Ishikawa (cell line): ENCODE data around the gene RFX4.

Experiments
- CEBPB ChIP-seq: IDR thresholded peaks from 2 replicates; pipeline ENCODE4 v1.6.1; 2012
- CREB1 ChIP-seq: IDR thresholded peaks from 2 replicates; pipeline ENCODE4 v1.6.1; 2012; ENCODE audit warnings: low read depth
- EGR1 ChIP-seq: IDR thresholded peaks from 2 replicates; pipeline ENCODE4 v1.6.1; 2012
- EP300 ChIP-seq: IDR thresholded peaks from 2 replicates; pipeline ENCODE4 v1.6.1; 2012; ENCODE audit warnings: borderline replicate concordance
- FOXM1 ChIP-seq: IDR thresholded peaks from 2 replicates; pipeline ENCODE4 v1.6.1; 2012; ENCODE audit warnings: low read depth, borderline replicate concordance
- MAX ChIP-seq: IDR thresholded peaks from 2 replicates; pipeline ENCODE4 v1.6.1; 2012
- NFIC ChIP-seq: IDR thresholded peaks from 2 replicates; pipeline ENCODE4 v1.6.1; 2012
- RAD21 ChIP-seq: IDR thresholded peaks from 2 replicates; pipeline ENCODE4 v1.6.1; 2012; ENCODE audit warnings: low read depth
- REST ChIP-seq: IDR thresholded peaks from 2 replicates; pipeline ENCODE4 v1.6.1; 2012; ENCODE audit warnings: low read depth, mild to moderate bottlenecking
- TAF1 ChIP-seq: IDR thresholded peaks from 2 replicates; pipeline ENCODE4 v1.6.1; 2012; ENCODE audit warnings: low read depth, mild to moderate bottlenecking
- TCF12 ChIP-seq: IDR thresholded peaks from 2 replicates; pipeline ENCODE4 v1.6.1; 2012; ENCODE audit warnings: low read depth
- TEAD4 ChIP-seq: IDR thresholded peaks from 2 replicates; pipeline ENCODE4 v1.6.1; 2012
- USF1 ChIP-seq: IDR thresholded peaks from 2 replicates; pipeline ENCODE4 v1.6.1; 2012
- YY1 ChIP-seq: IDR thresholded peaks from 2 replicates; pipeline ENCODE4 v1.6.1; 2012; ENCODE audit warnings: low read depth
- ZBTB7A ChIP-seq: IDR thresholded peaks from 2 replicates; pipeline ENCODE4 v1.6.1; 2012; ENCODE audit warnings: low read depth

Gene RFX4

GRCh38 chr12:106585521-106586277, 2.9 kb downstream of the RFX4 start:
- TF ChIP-seq CREB1 (no peak), EP300 (no peak), EGR1 (no peak), YY1 (no peak), TAF1 (no peak), TCF12 (no peak), ZBTB7A (no peak)

- TF ChIP-seq EGR1 (no peak), RAD21 (no peak), NFIC (no peak), ZBTB7A (no peak), USF1 (no peak), TCF12 (no peak), TEAD4 (no peak), CEBPB (no peak), CREB1 (no peak)
Observed at GRCh38 chr12:106586278-106586802, 3.5 kb downstream of the RFX4 start.

- TF ChIP-seq YY1 = no peak
- TF ChIP-seq TEAD4 = no peak
- no peak for TF ChIP-seq EGR1
- TF ChIP-seq ZBTB7A = no peak
- TF ChIP-seq MAX = no peak
- TF ChIP-seq TCF12 = no peak
- TF ChIP-seq TAF1 = no peak
- no peak for TF ChIP-seq EP300
- no peak for TF ChIP-seq REST
- TF ChIP-seq USF1 = no peak
- no peak for TF ChIP-seq NFIC
Observed at GRCh38 chr12:106586803-106587684, 4.2 kb downstream of the RFX4 start.

- TF ChIP-seq REST (no peak), CREB1 (no peak), TEAD4 (no peak), YY1 (no peak), TAF1 (no peak), RAD21 (no peak), EP300 (no peak), MAX (no peak), EGR1 (no peak), ZBTB7A (no peak), CEBPB (no peak), FOXM1 (no peak), USF1 (no peak), TCF12 (no peak), NFIC (no peak)
Observed at GRCh38 chr12:106588771-106589170, 6.0 kb downstream of the RFX4 start.

- TF ChIP-seq EP300 = no peak
Observed at GRCh38 chr12:106590601-106591000, 7.8 kb downstream of the RFX4 start.
